ENCODE data around the gene KLHL17.

KLHL17 gene

GRCh38 chr1:936348-937264 lies 23.8 kb upstream of the KLHL17 start:
- no peak overlapping the region for H3K4me3 ChIP-seq (ENCODE audit: low read depth, low read length)
- TF ChIP-seq, protein P1, sequence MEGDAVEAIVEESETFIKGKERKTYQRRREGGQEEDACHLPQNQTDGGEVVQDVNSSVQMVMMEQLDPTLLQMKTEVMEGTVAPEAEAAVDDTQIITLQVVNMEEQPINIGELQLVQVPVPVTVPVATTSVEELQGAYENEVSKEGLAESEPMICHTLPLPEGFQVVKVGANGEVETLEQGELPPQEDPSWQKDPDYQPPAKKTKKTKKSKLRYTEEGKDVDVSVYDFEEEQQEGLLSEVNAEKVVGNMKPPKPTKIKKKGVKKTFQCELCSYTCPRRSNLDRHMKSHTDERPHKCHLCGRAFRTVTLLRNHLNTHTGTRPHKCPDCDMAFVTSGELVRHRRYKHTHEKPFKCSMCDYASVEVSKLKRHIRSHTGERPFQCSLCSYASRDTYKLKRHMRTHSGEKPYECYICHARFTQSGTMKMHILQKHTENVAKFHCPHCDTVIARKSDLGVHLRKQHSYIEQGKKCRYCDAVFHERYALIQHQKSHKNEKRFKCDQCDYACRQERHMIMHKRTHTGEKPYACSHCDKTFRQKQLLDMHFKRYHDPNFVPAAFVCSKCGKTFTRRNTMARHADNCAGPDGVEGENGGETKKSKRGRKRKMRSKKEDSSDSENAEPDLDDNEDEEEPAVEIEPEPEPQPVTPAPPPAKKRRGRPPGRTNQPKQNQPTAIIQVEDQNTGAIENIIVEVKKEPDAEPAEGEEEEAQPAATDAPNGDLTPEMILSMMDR (IDR thresholded peaks at IDR 0.05), result no peak
- H2AFZ ChIP-seq, result no peak overlapping the region
- H3K36me3 ChIP-seq (ENCODE audit: control insufficient read depth, insufficient read depth, low read length), result no peaks in the 10 kb centered on the region
- no peak overlapping the region for H3K9ac ChIP-seq
- H3K27ac ChIP-seq, result no peak overlapping the region
- no peaks in the 10 kb centered on the region for H3K27me3 ChIP-seq (ENCODE audit: control insufficient read depth, insufficient read depth, low read length)
- H3K9me3 ChIP-seq (ENCODE audit: control insufficient read depth, low read length), result no peaks in the 10 kb centered on the region
- H3K4me2 ChIP-seq (ENCODE audit: low read length), result no peak overlapping the region
- peaks cover 2% of the 10 kb centered on the region for H3K4me1 ChIP-seq
- H3K79me2 ChIP-seq, result no peaks in the 10 kb centered on the region

- Histone ChIP-seq H3K36me3 (ENCODE audit: control insufficient read depth, insufficient read depth, low read length) (no peaks in the 10 kb centered on the region), H3K27me3 (ENCODE audit: control insufficient read depth, insufficient read depth, low read length) (no peaks in the 10 kb centered on the region), H3K4me1 (peaks cover 2% of the 10 kb centered on the region), H3K4me3 (ENCODE audit: low read depth, low read length) (no peak overlapping the region), H3K9me3 (ENCODE audit: control insufficient read depth, low read length) (no peaks in the 10 kb centered on the region), H3K9ac (no peak overlapping the region), H3K79me2 (no peaks in the 10 kb centered on the region), H2AFZ (no peak overlapping the region), H3K4me2 (ENCODE audit: low read length) (no peak overlapping the region), H3K27ac (no peak overlapping the region)
- TF ChIP-seq, protein P1 (IDR thresholded peaks at IDR 0.05), result no peak
These were observed 22.9 kb upstream of the KLHL17 start for GRCh38 chr1:937521-937920.

DNA sequence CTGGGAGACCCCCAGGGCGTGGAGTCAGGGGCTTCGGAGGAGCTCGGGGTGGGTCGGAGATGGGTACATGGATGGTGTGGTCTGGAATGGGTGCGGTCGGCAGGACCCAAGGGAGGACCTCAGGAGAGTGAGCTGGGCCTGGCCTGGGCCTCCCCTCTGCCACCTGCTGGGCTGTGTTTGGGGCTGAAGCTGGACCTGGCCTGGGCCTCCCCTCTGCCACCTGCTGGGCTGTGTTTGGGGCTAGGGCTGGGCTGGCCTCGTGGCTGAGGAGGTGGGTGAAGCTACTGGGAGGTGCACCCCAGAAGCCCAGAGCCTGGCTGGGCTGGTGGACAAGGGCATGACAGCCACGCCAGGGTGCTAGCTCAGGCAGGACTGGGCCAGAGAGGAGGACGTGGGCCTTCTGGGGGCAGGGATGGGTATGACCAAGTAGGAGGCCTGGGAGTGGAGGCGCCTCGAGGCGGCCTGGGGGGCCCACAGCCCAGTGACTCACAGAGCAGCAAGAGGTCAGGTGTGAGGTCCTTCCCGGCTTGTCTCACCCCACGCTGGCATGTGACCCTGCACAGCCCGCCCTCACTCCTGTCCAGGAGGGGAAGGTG lies 22.2 kb upstream of the KLHL17 start:
- no peak overlapping the region for H2AFZ ChIP-seq
- H3K9me3 ChIP-seq (ENCODE audit: control insufficient read depth, low read length), result no peaks in the 10 kb centered on the region
- no peaks in the 10 kb centered on the region for H3K36me3 ChIP-seq (ENCODE audit: control insufficient read depth, insufficient read depth, low read length)
- H3K4me3 ChIP-seq (ENCODE audit: low read depth, low read length), result no peak overlapping the region
- H3K9ac ChIP-seq, result no peak overlapping the region
- peaks cover 2% of the 10 kb centered on the region for H3K4me1 ChIP-seq
- H3K27me3 ChIP-seq (ENCODE audit: control insufficient read depth, insufficient read depth, low read length), result no peaks in the 10 kb centered on the region
- H3K4me2 ChIP-seq (ENCODE audit: low read length), result no peak overlapping the region
- H3K27ac ChIP-seq, result no peak overlapping the region
- H3K79me2 ChIP-seq, result no peaks in the 10 kb centered on the region
- TF ChIP-seq, protein P1 (IDR thresholded peaks at IDR 0.05), result peak; percentile 19

GRCh38 chr1:938711-939489 lies 21.5 kb upstream of the KLHL17 start:
- TF ChIP-seq, protein P1 (IDR thresholded peaks at IDR 0.05), result no peak
- H3K4me2 ChIP-seq (ENCODE audit: low read length), result no peak overlapping the region
- peaks cover 2% of the 10 kb centered on the region for H3K4me1 ChIP-seq
- H2AFZ ChIP-seq, result no peak overlapping the region
- H3K79me2 ChIP-seq, result no peaks in the 10 kb centered on the region
- H3K9ac ChIP-seq, result no peak overlapping the region
- no peaks in the 10 kb centered on the region for H3K9me3 ChIP-seq (ENCODE audit: control insufficient read depth, low read length)
- H3K27me3 ChIP-seq (ENCODE audit: control insufficient read depth, insufficient read depth, low read length), result no peaks in the 10 kb centered on the region
- no peaks in the 10 kb centered on the region for H3K36me3 ChIP-seq (ENCODE audit: control insufficient read depth, insufficient read depth, low read length)
- no peak overlapping the region for H3K4me3 ChIP-seq (ENCODE audit: low read depth, low read length)
- no peak overlapping the region for H3K27ac ChIP-seq

Measured in parathyroid adenoma (tissue), 2 donors.